Brain microvascular endothelial cell (primary cell): Measurements from ENCODE around the gene NSD2.

ENCODE experiments used
- DNase-seq: peaks from one replicate; pipeline ENCODE4 v3.0.0-alpha.2; 2020
- H3K27ac ChIP-seq: fragments of 250-450 bp; sonication (Bioruptor Pico); 2 replicates; pipeline ENCODE4 v1.5.1; 2020; ENCODE audit warnings: mild to moderate bottlenecking, moderate library complexity
- H3K27me3 ChIP-seq: fragments of 250-450 bp; sonication (Bioruptor Pico); replicated peaks from 2 replicates; pipeline ENCODE4 v1.5.1; 2020; ENCODE audit warnings: mild to moderate bottlenecking
- H3K36me3 ChIP-seq: fragments of 250-450 bp; sonication (Bioruptor Pico); replicated peaks from 2 replicates; pipeline ENCODE4 v1.5.1; 2020; ENCODE audit warnings: mild to moderate bottlenecking
- H3K4me3 ChIP-seq: 2 replicates; pipeline ENCODE4 v1.5.1; 2011; ENCODE audit warnings: low read depth, mild to moderate bottlenecking, control low read depth, low read length, moderate library complexity
- CTCF ChIP-seq: IDR thresholded peaks from 2 replicates; pipeline ENCODE4 v1.5.1; 2011; ENCODE audit warnings: low read depth, mild to moderate bottlenecking, moderate library complexity, low read length, control low read depth, inconsistent platforms; ENCODE audit errors: missing control alignments
- in situ Hi-C: cut with HindIII; loops from 2 replicates; pipeline ENCODE4 v1.10.0; 2017; ENCODE audit warnings: low sequenced_read_pairs, low pct_ligation_motif_present

The NSD2 gene

GRCh38 chr4:1882850-1883271 is 11.7 kb downstream of the NSD2 start:
- DNase-seq: no peak
- Histone ChIP-seq H3K4me3 (no peak overlapping the region), H3K36me3 (no peaks in the 10 kb centered on the region), H3K27me3 (no peaks in the 10 kb centered on the region), H3K27ac (no peak overlapping the region)
- TF ChIP-seq CTCF: no peak
- in situ Hi-C loops: no loop called here

GRCh38 chr4:1883583-1883982 is 12.4 kb downstream of the NSD2 start:
- DNase-seq: no peak
- Histone ChIP-seq H3K27ac (no peak overlapping the region), H3K4me3 (no peak overlapping the region), H3K27me3 (no peaks in the 10 kb centered on the region), H3K36me3 (no peaks in the 10 kb centered on the region)
- no peak for TF ChIP-seq CTCF
- in situ Hi-C loops: no loop called here

- Histone ChIP-seq H3K27me3 (no peaks in the 10 kb centered on the region), H3K27ac (no peak overlapping the region), H3K36me3 (no peaks in the 10 kb centered on the region), H3K4me3 (no peak overlapping the region)
- DNase-seq: no peak
- in situ Hi-C loops: no loop called here
- no peak for TF ChIP-seq CTCF
Observed at GRCh38 chr4:1885414-1885813, 14.2 kb downstream of the NSD2 start.

- H3K4me3 ChIP-seq: no peak overlapping the region
- no peaks in the 10 kb centered on the region for H3K27me3 ChIP-seq
- TF ChIP-seq CTCF: no peak
- no peaks in the 10 kb centered on the region for H3K36me3 ChIP-seq
- no peak for DNase-seq
- H3K27ac ChIP-seq: no peak overlapping the region
- in situ Hi-C loops: no loop called here
Observed at GRCh38 chr4:1887052-1887451, 15.9 kb downstream of the NSD2 start.

- in situ Hi-C loops: no loop called here
- TF ChIP-seq CTCF: no peak
- no peak for DNase-seq
- H3K27ac ChIP-seq: no peak overlapping the region
- no peaks in the 10 kb centered on the region for H3K27me3 ChIP-seq
- H3K36me3 ChIP-seq: no peaks in the 10 kb centered on the region
- H3K4me3 ChIP-seq: no peak overlapping the region
Observed at GRCh38 chr4:1890979-1891570, 19.9 kb downstream of the NSD2 start.
